ENCODE data around the gene NKD2.

DNA sequence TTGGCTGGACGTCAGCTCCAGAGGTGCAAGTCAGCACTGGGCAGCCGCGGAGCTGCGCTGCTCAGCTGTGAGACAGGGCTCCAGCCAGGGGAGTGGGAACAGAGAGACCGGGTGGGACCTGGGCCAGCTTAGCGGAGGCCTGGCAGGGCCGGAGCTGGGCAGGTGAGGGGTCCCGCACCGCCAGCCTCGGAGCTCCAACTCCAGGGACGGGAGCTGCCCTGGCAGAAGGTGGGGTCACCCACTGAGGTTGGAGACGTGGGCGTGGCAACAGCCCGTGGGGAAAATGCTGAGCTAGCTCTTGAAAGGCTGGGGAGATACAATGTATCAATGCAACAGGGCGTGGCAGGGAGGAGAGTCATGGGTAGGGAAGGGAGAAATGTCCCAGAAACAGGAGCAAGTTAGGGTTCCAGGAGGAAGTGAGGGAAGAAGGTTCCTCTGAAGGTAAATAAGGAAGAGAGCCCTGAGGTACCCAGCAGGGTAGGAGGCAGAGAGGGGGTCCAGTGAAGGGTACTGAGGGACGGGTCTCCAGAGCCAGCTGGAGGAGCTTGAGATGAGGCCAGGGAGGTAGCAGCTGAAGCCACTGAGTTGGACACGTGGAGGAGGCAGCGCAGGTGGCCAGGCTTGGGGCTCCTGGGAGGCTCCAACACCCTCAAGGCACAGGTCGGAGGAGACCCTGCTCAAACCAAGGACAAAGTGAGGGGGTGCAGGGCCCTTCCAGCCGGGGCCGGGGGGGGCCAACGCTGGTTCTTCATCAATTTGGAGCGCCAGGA is 736 bp upstream of the NKD2 start:
- no peak for TF ChIP-seq POLR2A (IDR thresholded peaks at IDR 0.05; ENCODE audit: extremely low read depth, insufficient read length)
- TF ChIP-seq, protein P1, sequence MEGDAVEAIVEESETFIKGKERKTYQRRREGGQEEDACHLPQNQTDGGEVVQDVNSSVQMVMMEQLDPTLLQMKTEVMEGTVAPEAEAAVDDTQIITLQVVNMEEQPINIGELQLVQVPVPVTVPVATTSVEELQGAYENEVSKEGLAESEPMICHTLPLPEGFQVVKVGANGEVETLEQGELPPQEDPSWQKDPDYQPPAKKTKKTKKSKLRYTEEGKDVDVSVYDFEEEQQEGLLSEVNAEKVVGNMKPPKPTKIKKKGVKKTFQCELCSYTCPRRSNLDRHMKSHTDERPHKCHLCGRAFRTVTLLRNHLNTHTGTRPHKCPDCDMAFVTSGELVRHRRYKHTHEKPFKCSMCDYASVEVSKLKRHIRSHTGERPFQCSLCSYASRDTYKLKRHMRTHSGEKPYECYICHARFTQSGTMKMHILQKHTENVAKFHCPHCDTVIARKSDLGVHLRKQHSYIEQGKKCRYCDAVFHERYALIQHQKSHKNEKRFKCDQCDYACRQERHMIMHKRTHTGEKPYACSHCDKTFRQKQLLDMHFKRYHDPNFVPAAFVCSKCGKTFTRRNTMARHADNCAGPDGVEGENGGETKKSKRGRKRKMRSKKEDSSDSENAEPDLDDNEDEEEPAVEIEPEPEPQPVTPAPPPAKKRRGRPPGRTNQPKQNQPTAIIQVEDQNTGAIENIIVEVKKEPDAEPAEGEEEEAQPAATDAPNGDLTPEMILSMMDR (IDR thresholded peaks at IDR 0.05; ENCODE audit: low read depth, low read length) = no peak
- TF ChIP-seq MAX (IDR thresholded peaks at IDR 0.05; ENCODE audit: low read depth, low read length) = no peak
- no peak for TF ChIP-seq MYC (IDR thresholded peaks at IDR 0.05; ENCODE audit: low read depth, low read length)

Measured in NB4 (cell line).